GM21381 (cell line): ENCODE data around the gene ZFP90.

ENCODE experiments used
- ATAC-seq: cut with Tn5 transposase; IDR thresholded peaks from one replicate; pipeline ENCODE4 v1.9.1; 2021; ENCODE audit warnings: mild to moderate bottlenecking, moderate library complexity; ENCODE audit not compliant: unreplicated experiment

Gene ZFP90

GRCh38 chr16:68577352-68577853 lies 38.3 kb downstream of the ZFP90 start:
- no peak for ATAC-seq

- no peak for ATAC-seq
These were observed 51.3 kb downstream of the ZFP90 start for GRCh38 chr16:68590201-68590994.

- ATAC-seq = no peak
These were observed 53.6 kb downstream of the ZFP90 start for GRCh38 chr16:68592466-68593337.

GRCh38 chr16:68596266-68596665 lies 57.2 kb downstream of the ZFP90 start:
- no peak for ATAC-seq

- no peak for ATAC-seq
These were observed 60.5 kb downstream of the ZFP90 start for GRCh38 chr16:68599586-68599985.

GRCh38 chr16:68605746-68606145 lies 66.7 kb downstream of the ZFP90 start:
- ATAC-seq = no peak

GRCh38 chr16:68607443-68607842 lies 68.4 kb downstream of the ZFP90 start:
- no peak for ATAC-seq

GRCh38 chr16:68608330-68608729 lies 69.2 kb downstream of the ZFP90 start:
- no peak for ATAC-seq

- ATAC-seq = no peak
These were observed 73.9 kb downstream of the ZFP90 start for GRCh38 chr16:68612996-68613395.

GRCh38 chr16:68617734-68618133 lies 78.6 kb downstream of the ZFP90 start:
- ATAC-seq = no peak
